ENCODE measurements around the gene COTL1. TPM values are rescaled to one million over a fixed set of nuclear protein-coding genes. Genes with fewer than 3 reads are reported as not detected.

COTL1 gene
- total RNA-seq, 1 donor from 2014 or later, result 179 TPM

DNA sequence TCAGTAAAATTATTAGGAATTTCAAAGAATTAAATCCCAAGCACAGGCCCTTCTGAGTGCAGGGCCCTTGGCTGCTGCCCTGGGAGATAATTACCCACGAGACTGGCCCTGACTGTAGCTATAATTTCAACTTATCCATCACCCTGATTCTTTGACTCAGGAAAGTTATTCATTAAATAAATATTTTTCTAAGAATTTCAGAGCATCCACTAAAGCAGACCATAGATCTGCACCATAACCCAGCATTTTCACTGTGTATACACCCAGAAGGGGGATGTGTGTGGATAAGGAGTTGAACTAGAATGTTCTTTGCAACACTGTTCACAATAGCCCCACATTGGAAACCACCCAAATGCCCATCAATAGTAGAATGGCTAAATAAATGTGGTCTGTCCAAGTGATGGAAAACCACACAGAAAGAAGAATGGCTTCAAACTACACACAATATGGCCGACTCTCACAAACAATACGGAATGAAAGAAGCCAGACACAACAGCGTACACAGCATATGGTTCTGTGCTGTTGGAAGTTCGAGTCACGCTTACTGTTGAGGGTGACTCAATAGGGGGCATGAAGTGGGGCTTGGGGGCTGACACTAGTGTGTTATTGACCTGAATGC lies 79.5 kb downstream of the COTL1 start:
- Mint-ChIP-seq H3K27ac (peak overlapping the region; percentile 80), H3K27me3 (no peaks in the 10 kb centered on the region), H3K36me3 (no peaks in the 10 kb centered on the region)

DNA sequence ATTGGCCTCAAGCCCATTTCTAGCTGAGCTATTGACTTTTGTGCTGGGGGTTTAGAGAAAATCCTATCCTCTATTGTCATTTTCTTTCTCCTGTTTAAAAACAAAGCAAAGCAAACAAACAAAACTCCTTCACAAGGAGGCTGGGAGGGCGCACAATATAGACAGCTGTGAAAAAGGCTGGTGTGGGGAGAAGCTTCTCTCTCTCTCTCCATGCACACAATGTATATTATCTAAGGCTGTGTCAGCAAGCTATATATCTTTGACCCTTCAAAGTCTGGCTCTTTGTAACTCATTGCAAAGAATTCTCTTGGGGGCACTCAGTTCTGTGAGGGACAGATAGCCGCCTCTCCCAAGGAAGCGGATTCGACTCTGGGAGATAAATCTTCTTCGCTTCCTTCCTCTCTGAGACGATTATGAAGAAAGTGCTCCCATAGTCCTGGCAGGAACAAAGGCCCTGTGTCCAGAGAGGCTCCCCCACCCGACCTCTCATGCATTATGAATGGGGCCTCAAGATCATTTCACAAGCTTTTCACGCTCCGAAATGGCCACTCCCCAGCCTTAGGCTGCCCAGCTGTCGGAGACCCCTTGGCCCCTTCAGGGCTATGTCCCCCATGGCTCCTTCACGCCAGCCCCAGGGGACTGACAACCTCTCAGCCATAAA lies 80.3 kb downstream of the COTL1 start:
- Mint-ChIP-seq H3K27ac (peak overlapping the region; percentile 80), H3K27me3 (no peaks in the 10 kb centered on the region), H3K36me3 (peaks cover under 1% of the 10 kb centered on the region), H3K4me1 (ENCODE audit: unreplicated experiment) (peaks cover 42% of the 10 kb centered on the region), H3K9me3 (no peaks in the 10 kb centered on the region), H3K4me3 (peak overlapping the region; percentile 65)
- TF ChIP-seq, protein P1, sequence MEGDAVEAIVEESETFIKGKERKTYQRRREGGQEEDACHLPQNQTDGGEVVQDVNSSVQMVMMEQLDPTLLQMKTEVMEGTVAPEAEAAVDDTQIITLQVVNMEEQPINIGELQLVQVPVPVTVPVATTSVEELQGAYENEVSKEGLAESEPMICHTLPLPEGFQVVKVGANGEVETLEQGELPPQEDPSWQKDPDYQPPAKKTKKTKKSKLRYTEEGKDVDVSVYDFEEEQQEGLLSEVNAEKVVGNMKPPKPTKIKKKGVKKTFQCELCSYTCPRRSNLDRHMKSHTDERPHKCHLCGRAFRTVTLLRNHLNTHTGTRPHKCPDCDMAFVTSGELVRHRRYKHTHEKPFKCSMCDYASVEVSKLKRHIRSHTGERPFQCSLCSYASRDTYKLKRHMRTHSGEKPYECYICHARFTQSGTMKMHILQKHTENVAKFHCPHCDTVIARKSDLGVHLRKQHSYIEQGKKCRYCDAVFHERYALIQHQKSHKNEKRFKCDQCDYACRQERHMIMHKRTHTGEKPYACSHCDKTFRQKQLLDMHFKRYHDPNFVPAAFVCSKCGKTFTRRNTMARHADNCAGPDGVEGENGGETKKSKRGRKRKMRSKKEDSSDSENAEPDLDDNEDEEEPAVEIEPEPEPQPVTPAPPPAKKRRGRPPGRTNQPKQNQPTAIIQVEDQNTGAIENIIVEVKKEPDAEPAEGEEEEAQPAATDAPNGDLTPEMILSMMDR (conservative IDR thresholded peaks at IDR 0.05), result no peak
- DNase-seq (ENCODE audit: extremely low spot score, unreplicated experiment), result no peak

More for the DNA sequence above, 79.5 kb downstream of the COTL1 start:
- TF ChIP-seq, protein P1 (conservative IDR thresholded peaks at IDR 0.05), result no peak
- Mint-ChIP-seq H3K4me3 (no peak overlapping the region), H3K4me1 (ENCODE audit: unreplicated experiment) (peaks cover 39% of the 10 kb centered on the region), H3K9me3 (no peaks in the 10 kb centered on the region)
- no peak for DNase-seq (ENCODE audit: extremely low spot score, unreplicated experiment)

DNA sequence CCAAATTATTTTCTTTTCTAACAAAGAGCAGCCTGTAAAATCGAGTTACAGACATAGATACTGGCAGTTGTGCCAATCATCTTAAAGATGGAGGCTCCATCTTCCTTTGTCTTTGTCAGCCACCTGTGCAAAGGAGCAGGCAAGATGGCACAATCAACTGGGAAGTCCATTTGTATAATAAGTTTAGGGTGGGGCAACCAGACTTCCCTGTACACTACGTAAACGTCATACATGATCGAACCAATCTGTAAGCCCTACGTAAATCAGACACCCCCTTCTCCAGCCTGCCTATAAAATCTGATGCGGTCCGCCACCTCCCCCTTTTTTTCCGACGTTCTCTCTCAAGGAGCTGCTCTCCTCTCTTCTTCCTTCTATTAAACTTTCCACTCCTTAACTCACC lies 82.0 kb downstream of the COTL1 start:
- TF ChIP-seq, protein P1 (conservative IDR thresholded peaks at IDR 0.05), result no peak
- Mint-ChIP-seq H3K36me3 (peaks cover 7% of the 10 kb centered on the region), H3K27me3 (no peaks in the 10 kb centered on the region), H3K4me3 (no peak overlapping the region), H3K4me1 (ENCODE audit: unreplicated experiment) (peaks cover 46% of the 10 kb centered on the region), H3K9me3 (no peaks in the 10 kb centered on the region), H3K27ac (peak overlapping the region; percentile 67)
- no peak for DNase-seq (ENCODE audit: extremely low spot score, unreplicated experiment)

DNA sequence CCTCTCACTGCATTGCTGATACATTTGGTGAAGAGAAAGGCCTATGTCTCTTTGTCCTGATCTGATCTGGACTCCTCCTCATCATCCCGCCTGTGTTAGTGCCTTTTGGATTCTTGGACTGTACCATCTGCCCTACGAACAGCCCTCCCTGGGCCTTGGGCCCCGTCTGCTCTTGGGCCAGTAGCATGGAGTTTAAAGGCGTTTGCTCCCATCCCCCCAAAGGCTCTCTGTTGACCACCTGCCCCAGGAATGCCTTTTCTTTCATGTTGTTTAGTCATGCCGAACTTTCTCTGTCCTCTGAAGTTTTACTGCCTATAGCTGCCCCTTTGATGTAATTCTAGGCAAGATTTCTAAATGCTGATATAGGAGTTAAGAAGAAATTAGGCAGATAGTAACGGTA lies 82.5 kb downstream of the COTL1 start:
- H3K36me3 Mint-ChIP-seq, result peaks cover 7% of the 10 kb centered on the region
- peak overlapping the region; percentile 67 for H3K27ac Mint-ChIP-seq
- H3K27me3 Mint-ChIP-seq, result no peaks in the 10 kb centered on the region
- no peaks in the 10 kb centered on the region for H3K9me3 Mint-ChIP-seq
- TF ChIP-seq, protein P1 (conservative IDR thresholded peaks at IDR 0.05), result no peak
- peaks cover 46% of the 10 kb centered on the region for H3K4me1 Mint-ChIP-seq (ENCODE audit: unreplicated experiment)
- H3K4me3 Mint-ChIP-seq, result no peak overlapping the region
- DNase-seq (ENCODE audit: extremely low spot score, unreplicated experiment), result no peak

DNA sequence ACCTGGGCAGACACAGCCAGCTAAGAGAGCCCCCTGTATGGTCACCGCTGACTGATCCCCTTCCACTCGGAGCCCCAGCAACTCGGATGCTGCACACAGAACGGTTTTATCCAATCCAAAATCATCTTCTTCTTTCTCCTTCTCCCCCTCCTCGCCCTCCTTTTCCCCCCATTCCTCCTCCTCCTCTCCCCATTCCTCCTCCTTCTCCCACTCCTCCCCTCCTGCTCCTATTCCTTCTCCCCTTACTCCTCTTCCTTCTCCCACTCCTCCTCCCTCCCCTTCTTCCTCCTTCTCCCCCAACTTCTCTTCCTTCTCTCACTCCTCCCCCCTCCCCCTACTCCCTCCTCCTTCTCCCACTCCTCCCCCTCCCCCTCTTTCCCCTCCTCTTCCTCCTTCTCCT lies 83.1 kb downstream of the COTL1 start:
- Mint-ChIP-seq H3K36me3 (peaks cover 7% of the 10 kb centered on the region), H3K4me3 (no peak overlapping the region), H3K4me1 (ENCODE audit: unreplicated experiment) (peaks cover 46% of the 10 kb centered on the region), H3K9me3 (no peaks in the 10 kb centered on the region), H3K27me3 (no peaks in the 10 kb centered on the region), H3K27ac (no peak overlapping the region)
- DNase-seq (ENCODE audit: extremely low spot score, unreplicated experiment), result no peak
- TF ChIP-seq, protein P1 (conservative IDR thresholded peaks at IDR 0.05), result no peak

Measured in type B pancreatic cell (in vitro differentiated cells).